VCaP (cell line): ENCODE data around the gene DYSF.
"Not testable (repeated sequence)": the region's sequence is repeated elsewhere in the genome, so short reads cannot be mapped to it uniquely, and the experiment has no call there.

Experiments
- H3K27ac ChIP-seq: fragments of 450-650 bp; 2 replicates; pipeline ENCODE4 v1.5.1; 2017
- TF ChIP-seq, protein P1 (sequence below): fragments of 450-650 bp; conservative IDR thresholded peaks from 2 replicates; pipeline ENCODE4 v1.5.1; 2017; ENCODE audit warnings: mild to moderate bottlenecking, moderate library complexity

Gene DYSF

DNA sequence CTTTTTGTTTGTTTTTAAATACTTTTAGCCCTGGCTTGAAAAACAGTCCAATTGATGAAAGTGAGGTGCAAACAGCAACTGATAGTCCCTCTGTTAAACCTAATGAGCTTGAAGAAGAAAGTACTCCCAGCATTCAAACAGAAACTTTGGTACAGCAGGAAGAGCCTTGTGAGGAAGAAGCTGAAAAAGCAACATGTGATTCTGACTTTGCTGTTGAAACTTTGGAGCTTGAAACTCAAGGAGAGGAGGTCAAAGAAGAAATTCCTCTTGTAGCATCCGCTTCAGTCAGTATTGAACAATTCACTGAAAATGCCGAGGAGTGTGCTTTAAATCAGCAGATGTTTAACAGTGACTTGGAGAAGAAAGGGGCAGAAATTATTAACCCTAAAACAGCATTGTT is 30.6 kb upstream of the DYSF start:
- H3K27ac ChIP-seq, result no peak overlapping the region
- TF ChIP-seq, protein P1, sequence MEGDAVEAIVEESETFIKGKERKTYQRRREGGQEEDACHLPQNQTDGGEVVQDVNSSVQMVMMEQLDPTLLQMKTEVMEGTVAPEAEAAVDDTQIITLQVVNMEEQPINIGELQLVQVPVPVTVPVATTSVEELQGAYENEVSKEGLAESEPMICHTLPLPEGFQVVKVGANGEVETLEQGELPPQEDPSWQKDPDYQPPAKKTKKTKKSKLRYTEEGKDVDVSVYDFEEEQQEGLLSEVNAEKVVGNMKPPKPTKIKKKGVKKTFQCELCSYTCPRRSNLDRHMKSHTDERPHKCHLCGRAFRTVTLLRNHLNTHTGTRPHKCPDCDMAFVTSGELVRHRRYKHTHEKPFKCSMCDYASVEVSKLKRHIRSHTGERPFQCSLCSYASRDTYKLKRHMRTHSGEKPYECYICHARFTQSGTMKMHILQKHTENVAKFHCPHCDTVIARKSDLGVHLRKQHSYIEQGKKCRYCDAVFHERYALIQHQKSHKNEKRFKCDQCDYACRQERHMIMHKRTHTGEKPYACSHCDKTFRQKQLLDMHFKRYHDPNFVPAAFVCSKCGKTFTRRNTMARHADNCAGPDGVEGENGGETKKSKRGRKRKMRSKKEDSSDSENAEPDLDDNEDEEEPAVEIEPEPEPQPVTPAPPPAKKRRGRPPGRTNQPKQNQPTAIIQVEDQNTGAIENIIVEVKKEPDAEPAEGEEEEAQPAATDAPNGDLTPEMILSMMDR, result no peak

DNA sequence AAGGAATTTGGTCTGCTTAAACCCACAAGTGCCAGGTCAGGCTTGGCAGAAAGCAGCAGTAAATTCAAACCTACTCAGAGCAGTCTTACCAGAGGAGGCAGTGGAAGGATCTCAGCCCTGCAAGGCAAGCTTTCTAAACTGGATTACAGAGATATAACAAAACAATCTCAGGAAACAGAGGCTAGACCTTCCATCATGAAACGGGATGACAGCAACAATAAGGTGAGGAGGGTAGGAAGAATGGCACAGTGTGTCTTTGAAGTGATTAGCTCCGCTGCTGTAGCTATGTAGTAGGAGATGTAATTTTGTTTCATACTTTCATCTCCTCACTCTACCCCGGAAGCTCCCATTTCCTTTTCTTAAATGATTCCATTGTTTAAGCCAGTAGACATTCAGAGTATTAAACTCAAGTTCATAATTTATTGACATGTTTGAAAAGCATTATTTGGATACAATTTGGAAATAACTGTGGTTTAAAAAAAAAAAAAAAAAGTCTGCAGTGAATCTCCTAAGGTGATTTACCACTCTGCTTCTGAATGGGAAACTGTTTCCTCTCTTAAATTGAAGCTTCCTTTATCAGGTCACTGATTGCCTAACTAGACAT is 29.4 kb upstream of the DYSF start:
- TF ChIP-seq, protein P1, result no peak
- H3K27ac ChIP-seq, result no peak overlapping the region

DNA sequence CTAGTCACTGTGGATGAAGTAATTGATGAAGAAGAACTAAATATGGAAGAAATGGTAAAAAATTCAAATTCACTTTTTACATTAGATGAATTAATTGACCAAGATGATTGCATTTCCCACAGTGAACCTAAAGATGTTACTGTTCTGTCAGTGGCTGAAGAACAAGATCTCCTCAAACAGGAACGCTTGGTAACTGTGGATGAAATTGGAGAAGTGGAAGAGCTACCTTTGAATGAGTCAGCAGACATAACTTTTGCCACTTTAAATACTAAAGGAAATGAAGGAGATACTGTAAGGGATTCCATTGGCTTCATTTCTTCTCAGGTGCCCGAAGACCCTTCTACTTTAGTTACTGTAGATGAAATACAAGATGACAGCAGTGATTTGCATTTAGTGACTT is 26.6 kb upstream of the DYSF start:
- TF ChIP-seq, protein P1, result no peak
- H3K27ac ChIP-seq, result no peak overlapping the region

DNA sequence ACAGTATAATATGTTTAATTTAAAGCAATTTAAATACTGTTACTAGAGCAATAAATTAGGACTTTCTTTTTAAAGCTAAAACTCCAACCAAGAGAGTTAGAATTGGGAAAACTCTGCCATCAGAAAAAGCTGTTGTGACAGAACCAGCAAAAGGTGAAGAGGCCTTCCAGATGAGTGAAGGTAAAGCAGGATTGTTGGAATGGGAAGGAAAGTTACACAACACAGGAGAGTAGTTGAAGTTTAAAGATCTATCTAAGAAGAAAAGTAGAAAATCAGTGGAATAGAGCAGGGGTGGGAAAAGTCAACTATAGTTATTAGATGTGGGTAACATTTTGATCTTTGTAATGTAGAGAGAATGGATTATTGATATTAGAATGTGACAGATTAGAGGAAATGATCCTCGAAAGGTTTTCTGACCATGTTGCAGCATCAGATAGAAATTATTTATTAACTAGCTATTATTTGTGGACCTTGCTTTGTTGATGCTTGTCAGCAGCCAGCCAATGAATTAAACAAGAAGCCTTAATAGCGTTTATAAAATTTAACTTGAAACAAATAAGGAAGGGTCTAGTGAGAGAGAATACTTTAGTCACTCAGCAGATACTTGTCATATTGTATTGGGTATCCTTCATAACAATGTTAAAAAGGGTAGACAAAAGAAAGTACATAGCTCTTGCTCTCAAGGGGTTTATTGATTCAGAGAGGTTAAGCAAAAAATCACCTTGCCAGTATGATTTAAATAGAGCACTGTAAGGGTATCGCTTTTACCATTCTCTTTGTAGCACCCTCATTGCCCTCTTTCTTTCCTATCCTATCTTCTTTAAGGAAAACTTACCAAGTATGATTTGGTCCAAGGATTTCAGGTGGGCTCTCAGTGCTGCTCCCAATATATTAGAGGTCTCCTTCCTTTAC is 24.6 kb upstream of the DYSF start:
- H3K27ac ChIP-seq, result no peak overlapping the region
- TF ChIP-seq, protein P1, result no peak

DNA sequence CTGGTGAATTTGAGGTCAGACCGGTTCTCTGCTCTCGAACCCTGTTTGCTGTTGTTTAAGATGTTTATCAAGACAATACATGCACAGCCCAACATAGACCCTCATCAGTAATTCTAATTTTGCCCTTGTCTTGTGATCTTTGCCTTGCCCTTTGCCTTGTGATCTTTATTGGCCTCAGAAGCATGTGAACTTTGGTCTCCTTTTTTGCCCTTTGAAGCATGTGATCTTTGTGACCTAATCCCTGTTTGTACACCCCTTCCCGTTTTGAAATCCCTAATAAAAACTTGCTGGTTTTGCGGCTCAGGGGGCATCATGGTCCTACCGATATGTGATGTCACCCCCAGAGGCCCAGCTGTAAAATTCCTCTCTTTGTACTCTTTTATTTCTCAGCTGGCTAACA is 8.2 kb upstream of the DYSF start:
- H3K27ac ChIP-seq, result not testable (repeated sequence)

DNA sequence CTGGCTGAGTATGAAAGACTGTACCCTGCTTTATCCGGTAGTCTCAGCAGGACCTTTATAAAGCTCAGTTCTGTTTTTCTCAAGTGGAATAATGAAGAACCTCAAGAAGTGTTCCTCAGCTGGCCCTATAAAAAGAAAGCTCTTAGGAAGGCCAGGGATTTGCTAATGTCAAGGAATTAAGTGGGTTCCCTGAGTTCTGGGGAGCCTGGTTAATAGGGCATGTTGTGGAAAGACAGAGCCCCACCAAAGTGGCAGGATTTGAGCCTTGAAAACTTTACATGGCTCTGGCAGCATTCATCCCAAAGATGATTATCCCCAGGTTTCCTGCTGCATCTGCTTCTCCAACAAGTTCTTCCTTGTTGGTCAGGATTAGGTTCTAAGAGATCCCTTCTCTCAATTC is 6.9 kb upstream of the DYSF start:
- no peak overlapping the region for H3K27ac ChIP-seq
- TF ChIP-seq, protein P1, result no peak

DNA sequence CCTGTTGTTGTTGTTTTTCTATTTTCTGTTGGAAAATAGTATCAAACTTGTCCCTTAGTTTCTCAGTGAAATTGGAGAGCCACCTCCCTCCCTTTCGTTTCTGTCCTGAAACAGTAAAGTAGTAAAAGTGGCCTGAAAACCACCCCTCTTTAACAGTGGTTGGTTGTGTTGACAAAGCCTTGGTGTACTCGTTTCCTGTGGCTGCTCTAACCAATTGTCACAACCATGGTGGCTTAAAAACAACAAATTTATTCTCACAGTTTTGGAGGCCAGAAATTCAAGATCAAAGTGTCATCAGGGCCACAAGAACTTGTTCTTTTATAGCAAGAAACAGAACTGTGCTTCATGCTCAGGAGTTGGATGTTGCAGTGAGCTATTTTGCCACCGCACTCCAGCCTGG is 4.0 kb upstream of the DYSF start:
- no peak overlapping the region for H3K27ac ChIP-seq
- TF ChIP-seq, protein P1, result no peak

DNA sequence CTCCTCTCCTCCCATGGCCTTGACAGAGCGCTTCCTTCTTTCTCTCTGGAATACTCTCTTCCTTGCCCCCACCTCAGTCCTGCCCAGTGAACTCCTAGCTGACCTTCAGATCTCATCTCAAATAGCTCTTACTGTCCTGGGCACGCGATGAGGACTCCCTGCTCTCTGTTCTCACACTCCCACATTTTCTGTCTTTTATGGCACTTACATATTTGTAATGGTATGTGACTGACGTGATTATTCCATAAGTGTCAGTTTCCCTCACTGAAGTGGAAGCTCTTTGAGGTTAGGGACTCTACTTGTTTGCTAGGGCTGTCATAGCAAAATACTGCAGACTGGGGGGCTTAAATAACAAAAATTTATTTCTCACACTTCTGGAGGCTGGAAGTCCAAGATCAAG is 1.7 kb upstream of the DYSF start:
- H3K27ac ChIP-seq, result no peak overlapping the region
- TF ChIP-seq, protein P1, result no peak
